Mucosa of descending colon (tissue), 3 donors: ENCODE results near the gene TPM2. TPM values are rescaled to one million over a fixed set of nuclear protein-coding genes. Genes with fewer than 3 reads are reported as not detected.

Experiments
- ATAC-seq: fragments of 200-7000 bp; cut with Tn5 transposase; one replicate; pipeline ENCODE4 v1.9.1; 2020; ENCODE audit warnings: mild to moderate bottlenecking, moderate library complexity
- DNase-seq, 3 donors: peaks; one replicate each; pipeline ENCODE4 v3.0.0-alpha.2; 2020
- H3K36me3 ChIP-seq: fragments of 200-600 bp; one replicate; pipeline ENCODE4 v1.8.0; 2021; ENCODE audit warnings: low read depth, mild to moderate bottlenecking
- H3K4me1 ChIP-seq: fragments of 200-600 bp; one replicate; pipeline ENCODE4 v1.8.0; 2021; ENCODE audit warnings: low read depth, mild to moderate bottlenecking
- H3K4me3 ChIP-seq: fragments of 200-600 bp; one replicate; pipeline ENCODE4 v1.8.0; 2021; ENCODE audit warnings: mild to moderate bottlenecking
- H3K9me3 ChIP-seq: fragments of 200-600 bp; one replicate; pipeline ENCODE4 v1.8.0; 2021; ENCODE audit warnings: mild to moderate bottlenecking
- CTCF ChIP-seq: fragments of 200-600 bp; IDR thresholded peaks from one replicate; pipeline ENCODE4 v1.8.0; 2022; ENCODE audit warnings: antibody characterized with exemption, mild to moderate bottlenecking
- intact Hi-C, 2 donors: fragments of 100-400 bp; cut with DNase I in 1 of 2; cut with micrococcal nuclease in 1 of 2; formaldehyde crosslinking; loops; one replicate each; pipeline versions ENCODE4 v1.11.0 to v1.11.1; 2022; cut with DNase I, micrococcal nuclease
- total RNA-seq, 3 donors: library from RNA; stranded (reverse); fragmentation: NEBNext Ultra II Directional in 2 of 3; extraction: Animal tissue kit (Norgen Biotek cat#: 25700) in 2 of 3; gene quantifications; one replicate each; pipeline versions ENCODE4 v1.2.1 to v1.2.4, GENCODE V29; 2021 to 2023
- donor health status: DM: no; HTN: no; CAD: no; lungs with moderate emphysema.
- donor health status: DM: no; HTN: no; CAD: no.
- donor health status: DM: no; HTN: yes; CAD: no.

TPM2 gene
- total RNA-seq, 3 donors from 2014 or later: 45.3 to 1,899 (median 152) TPM

- Histone ChIP-seq H3K9me3 (no peaks in the 10 kb centered on the region), H3K4me3 (no peak overlapping the region), H3K36me3 (peaks cover 54% of the 10 kb centered on the region), H3K4me1 (peaks cover 8% of the 10 kb centered on the region)
- ATAC-seq: no peak
- DNase-seq: peak in 1 of 3 donors; percentile 8
- no peak for TF ChIP-seq CTCF
- intact Hi-C loops: loop anchor here in 1 of 2 donors (10.0 kb wide), 1 partner anchor 55 kb away; no protein-coding TSS in a partner anchor
Observed at GRCh38 chr9:35700031-35700430, 10.3 kb upstream of the TPM2 start.

- TF ChIP-seq CTCF: no peak
- no peaks in the 10 kb centered on the region for H3K9me3 ChIP-seq
- no peak for DNase-seq
Observed at GRCh38 chr9:35698231-35698630, 8.5 kb upstream of the TPM2 start.

GRCh38 chr9:35697486-35697885, 7.8 kb upstream of the TPM2 start:
- peaks cover 39% of the 10 kb centered on the region for H3K36me3 ChIP-seq
- H3K4me3 ChIP-seq: no peak overlapping the region
- no peak for TF ChIP-seq CTCF
- ATAC-seq (no peak), DNase-seq (peak in 1 of 3 donors; percentile 27)
- H3K4me1 ChIP-seq: peaks cover 8% of the 10 kb centered on the region
- intact Hi-C loops: no loop called here
- no peaks in the 10 kb centered on the region for H3K9me3 ChIP-seq

More at GRCh38 chr9:35698231-35698630, 8.5 kb upstream of the TPM2 start:
- peaks cover 41% of the 10 kb centered on the region for H3K36me3 ChIP-seq
- ATAC-seq: no peak
- intact Hi-C loops: no loop called here
- H3K4me3 ChIP-seq: no peak overlapping the region
- peaks cover 8% of the 10 kb centered on the region for H3K4me1 ChIP-seq

GRCh38 chr9:35696520-35697215, 6.9 kb upstream of the TPM2 start:
- Histone ChIP-seq H3K36me3 (peaks cover 32% of the 10 kb centered on the region), H3K9me3 (no peaks in the 10 kb centered on the region), H3K4me1 (peaks cover 8% of the 10 kb centered on the region), H3K4me3 (no peak overlapping the region)
- intact Hi-C loops: no loop called here
- ATAC-seq: peak; percentile 89
- peak; percentile 91 for TF ChIP-seq CTCF
- DNase-seq: peak in 2 of 3 donors; percentile 73 to 80

- Histone ChIP-seq H3K9me3 (no peaks in the 10 kb centered on the region), H3K4me1 (peaks cover 11% of the 10 kb centered on the region), H3K36me3 (peaks cover 27% of the 10 kb centered on the region), H3K4me3 (no peak overlapping the region)
- no peak for DNase-seq
- intact Hi-C loops: no loop called here
- ATAC-seq: peak; percentile 60
- TF ChIP-seq CTCF: no peak
Observed at GRCh38 chr9:35695943-35696401, 6.2 kb upstream of the TPM2 start.
